GM21515 (cell line): ENCODE measurements around the gene FAM83D.
A peak's percentile ranks its signal among the peaks of the same experiment; 100 is the strongest.
"Not testable (repeated sequence)": the region's sequence is repeated elsewhere in the genome, so short reads cannot be mapped to it uniquely, and the experiment has no call there.

Experiments used
- ATAC-seq: cut with Tn5 transposase; IDR thresholded peaks from one replicate; pipeline ENCODE4 v1.9.1; 2021; ENCODE audit not compliant: unreplicated experiment

FAM83D gene

DNA sequence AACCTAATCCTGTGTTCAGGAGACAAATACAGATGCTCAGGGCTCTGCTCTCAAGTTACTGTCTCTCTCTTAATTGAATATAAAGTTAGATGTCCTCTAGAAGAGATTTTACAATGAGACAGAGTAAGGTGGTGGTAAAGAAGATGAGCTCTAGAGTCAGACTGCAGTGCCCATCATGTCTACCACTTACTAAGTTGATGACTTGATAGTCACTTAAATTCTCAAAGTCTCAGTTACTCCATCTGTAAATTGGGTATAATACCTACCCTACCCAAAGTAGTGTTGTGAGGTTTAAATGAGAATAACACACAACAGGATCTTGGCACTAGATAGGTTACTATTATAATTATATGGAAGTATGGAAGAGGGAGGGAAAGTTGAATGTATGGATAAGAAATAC lies 37.5 kb downstream of the FAM83D start:
- ATAC-seq: no peak

DNA sequence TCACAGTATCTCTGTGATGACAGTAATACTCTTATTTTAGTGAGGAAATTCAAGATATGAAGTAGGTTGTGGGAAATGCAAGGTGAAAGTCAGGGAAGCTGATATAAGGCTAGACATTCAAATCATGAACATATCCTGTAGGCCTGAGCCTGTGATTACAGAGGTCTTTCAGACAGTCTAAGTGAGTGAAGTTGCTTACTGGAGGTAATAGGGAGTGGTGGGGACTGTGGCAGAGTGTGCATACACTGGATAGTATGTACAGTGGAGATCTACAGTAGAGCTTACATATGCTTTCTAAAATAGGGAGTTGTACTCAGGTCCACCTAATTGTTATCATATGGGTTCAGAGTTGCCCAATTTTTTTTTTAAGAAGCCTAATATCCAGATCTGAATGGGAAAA lies 39.0 kb downstream of the FAM83D start:
- no peak for ATAC-seq

DNA sequence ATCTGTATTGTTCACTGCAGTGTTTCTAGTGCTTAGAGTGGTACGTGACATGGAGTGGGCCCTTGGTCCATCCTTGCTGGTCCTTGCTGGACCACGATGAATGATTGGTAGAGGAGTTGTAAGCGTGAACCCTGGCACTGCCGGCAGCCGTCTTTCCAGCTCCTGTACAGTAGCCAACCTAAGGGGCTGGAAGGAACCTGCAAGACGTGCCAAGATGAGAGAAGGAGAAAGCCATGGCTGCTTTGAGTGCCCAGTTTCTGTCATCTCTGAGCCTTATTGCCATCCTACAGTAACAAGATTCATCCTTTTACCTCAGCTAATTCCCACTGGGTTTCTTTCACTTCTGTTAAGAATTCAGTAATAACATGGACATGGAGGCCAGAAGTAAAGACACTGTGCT lies 41.9 kb downstream of the FAM83D start:
- ATAC-seq: no peak

DNA sequence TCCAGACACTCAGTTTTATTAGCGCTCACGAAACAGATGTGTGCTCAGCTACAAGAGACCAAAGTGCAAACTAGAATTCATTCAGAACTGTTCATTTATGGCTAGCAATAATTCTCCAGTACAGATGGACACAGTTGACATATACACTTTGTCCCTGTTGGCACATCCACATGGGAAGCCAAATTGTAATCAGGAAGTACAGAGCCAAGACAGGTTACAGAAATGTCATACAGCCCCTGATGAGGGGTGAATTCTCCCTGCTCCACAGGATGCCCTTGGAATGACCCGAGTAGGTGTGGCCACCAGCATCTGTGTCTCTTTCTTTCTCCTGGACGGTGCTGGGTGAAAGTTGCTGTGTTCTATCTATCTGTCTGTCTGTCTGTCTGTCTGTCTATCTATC lies 43.5 kb downstream of the FAM83D start:
- ATAC-seq: no peak

DNA sequence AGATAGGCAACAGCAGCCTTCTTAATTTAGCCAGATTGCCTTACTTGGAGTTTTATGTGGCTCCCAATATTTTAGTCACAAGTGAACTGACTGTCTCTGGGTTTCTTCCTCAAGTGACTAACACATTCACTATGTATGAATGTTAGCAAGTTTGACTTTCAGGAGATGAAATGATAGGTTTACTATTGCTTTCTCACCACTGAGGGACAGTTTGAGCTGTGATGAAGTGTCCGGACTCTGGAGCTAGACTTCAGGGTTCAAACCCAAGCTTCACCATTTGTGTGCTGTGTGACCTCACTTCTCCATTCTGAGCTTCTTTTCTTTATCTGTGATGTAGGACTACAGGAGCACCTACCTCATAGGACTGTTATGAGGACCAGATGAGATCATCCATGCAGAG lies 44.1 kb downstream of the FAM83D start:
- no peak for ATAC-seq

DNA sequence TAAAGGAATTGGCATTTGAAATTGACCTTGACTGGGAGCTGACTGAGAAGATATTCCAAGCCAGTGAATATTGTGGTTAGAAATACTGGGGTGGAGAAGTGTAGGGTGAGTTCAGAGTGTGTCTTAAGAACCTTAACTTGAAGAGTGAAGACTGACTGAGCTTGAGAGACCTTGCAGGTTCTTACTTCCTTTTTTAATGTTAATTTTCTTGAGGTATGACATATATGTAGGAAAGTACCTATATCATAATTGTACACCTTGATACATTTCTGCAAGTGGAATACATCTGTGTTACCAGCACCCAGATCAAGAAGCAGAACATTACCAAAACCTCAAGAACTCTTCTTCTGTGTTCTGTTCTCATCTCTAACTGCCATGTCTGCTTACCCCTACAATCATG lies 46.9 kb downstream of the FAM83D start:
- ATAC-seq: no peak

DNA sequence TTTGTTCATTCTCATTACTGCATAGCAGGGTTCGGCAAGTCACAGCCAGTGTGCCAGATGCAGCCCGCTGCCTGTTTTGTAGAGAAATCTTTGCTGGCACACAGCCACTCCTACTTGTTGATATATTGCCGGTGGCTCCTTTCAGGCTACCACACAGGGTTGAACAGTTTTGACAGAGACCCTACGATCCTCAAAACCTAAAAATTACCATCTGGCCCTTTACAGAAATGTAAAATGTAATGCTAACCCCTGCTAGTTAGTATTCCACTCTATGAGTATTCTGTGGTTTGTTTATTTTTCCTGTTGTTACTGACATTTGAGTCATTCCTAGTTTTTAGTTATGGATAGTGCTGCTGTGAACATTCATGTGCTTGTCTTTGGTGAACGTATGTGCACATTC lies 47.4 kb downstream of the FAM83D start:
- ATAC-seq: no peak

DNA sequence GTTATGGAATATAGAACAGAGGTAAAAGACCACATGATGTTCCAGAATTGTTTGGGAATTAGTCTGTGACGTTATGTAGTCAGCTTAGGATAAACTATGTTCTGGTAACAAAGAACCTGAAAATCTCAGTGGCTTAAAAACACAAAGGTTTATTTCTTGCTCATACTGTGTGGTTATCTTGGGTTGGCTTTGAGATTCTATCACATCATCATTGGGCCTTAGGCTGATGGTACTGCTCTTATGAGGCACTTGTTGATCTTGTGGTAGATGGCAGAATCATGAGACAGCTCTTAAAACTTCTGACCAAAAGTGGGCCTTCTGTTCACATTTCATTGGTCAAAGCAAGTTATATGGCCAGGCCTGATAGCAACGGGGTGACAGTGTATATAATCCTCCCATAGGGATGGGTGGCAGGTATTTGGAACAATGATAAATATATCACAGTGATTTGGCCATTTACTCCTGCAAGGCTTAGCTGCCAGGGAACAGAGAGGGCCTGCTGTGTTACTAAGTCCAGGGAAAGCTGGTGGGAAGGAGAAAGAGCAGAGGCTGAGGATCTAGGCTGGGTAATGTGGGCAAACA lies 49.4 kb downstream of the FAM83D start:
- ATAC-seq: no peak

DNA sequence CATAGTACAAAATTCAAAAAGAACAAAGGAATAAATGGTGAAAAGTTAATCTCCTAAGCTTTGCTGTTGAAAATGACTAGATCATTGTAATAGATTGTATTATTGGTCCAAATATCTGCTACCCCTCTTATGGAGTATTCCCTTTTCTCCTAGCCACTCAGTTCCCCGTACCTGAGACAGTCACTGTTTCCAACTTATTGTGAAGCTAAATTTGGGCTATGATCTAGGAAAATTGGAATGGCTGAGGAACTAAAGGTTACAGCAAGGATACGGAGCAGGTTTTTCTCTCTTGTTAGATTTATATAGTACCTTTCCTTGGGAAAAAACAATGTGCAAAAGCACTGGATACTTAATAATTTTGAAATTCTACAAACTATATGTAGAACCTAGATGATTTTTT lies 53.2 kb downstream of the FAM83D start:
- no peak for ATAC-seq

DNA sequence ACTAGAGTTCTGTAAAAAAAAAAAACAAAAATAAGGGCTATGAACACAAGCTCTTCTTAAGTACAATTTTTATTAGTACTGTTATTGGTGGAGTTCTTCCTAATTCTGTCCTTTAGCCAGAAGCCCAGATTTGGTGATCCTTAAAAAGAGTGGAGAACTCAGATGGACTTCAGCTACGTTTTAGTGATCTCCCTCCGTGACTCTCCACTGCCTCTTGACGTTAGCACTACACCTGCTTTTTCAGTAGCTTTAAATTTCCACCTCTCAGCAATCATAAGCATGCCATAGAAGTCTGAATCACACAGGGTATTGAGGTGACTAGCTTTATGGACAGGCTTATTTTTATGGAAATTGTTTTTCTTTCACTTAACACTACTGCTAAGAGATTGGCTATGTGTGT lies 53.6 kb downstream of the FAM83D start:
- no peak for ATAC-seq

DNA sequence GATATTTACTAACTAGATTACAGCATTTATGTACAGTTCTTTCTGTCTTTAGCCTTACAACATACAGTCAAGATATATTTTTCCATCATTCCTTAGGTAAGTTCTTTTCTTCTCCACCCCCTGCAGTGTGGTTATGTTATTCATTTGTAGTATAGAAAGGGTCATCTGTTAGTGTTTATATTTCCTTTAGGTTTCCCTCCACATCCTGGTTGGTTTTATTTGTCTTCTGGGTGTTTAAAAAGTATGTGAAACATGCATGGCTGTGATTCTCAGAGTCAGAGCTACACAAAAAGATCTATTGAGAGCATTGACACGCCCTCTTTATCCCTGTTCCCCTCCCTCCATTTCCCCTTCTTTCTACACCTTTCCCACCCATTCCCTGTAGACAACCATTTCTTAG lies 56.1 kb downstream of the FAM83D start:
- no peak for ATAC-seq

DNA sequence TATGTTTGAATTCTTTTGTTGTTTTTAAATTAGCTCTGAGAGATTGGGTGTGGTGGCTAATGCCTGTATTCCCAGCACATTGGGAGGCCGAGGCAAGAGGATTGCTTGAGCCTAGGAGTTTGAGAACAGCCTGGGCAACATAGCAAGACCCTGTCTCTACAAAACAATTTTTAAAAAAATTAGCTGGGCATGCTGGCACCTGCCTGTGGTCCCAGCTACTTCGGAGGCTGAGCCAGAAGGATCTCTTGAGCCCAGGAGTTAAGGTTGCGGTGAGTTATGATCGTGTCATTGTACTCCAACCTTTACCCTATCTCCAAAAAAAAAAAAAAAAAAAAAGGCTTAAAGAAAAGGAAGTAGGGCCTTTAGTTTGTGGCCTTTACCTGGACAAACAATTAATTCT lies 58.8 kb downstream of the FAM83D start:
- ATAC-seq: no peak

DNA sequence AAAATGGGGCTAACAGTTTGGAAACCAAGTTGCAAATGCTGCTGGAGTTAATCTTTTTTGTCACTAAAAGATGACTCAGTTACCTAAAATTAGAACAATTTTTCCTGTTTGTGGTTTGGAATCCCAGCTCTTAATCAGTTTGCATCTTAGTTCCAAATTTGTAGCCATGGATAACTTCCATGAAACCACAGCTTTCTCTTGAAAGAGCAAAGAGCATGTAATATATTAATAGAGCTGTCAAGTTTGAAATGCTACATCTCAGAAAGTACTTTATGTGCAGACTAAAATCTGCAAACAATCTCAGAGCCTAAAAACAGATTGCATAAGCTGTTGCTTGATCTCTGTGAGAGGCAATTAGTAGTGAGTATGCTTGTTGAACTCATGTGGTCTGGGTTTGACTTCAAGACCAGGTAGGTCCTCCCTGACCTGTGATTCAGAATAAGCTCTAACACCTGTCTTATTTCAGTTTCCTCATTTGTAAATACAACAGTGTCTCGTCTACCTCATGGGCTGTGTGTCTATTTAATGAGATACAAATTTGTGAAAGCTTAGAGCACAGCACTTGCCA lies 59.5 kb downstream of the FAM83D start:
- no peak for ATAC-seq

DNA sequence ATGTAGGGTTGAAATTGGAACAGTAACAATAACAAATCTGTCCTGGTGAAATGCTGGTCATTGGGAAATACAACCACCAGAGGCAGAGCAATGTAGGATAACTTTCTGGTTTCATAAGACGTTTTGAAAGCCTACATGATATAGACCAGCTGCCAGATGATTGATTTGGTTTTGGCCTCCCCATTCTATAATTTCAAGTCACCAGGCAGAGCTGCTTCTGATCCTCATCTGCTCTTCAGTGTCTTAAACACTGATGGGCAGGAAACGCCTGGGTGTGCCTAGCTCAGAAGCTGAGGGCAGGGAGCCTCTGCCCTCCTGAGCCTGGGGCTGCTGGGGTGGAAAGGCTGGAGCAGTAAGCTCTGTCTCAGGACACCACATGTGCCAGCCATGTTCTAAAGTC lies 60.4 kb downstream of the FAM83D start:
- ATAC-seq: no peak

DNA sequence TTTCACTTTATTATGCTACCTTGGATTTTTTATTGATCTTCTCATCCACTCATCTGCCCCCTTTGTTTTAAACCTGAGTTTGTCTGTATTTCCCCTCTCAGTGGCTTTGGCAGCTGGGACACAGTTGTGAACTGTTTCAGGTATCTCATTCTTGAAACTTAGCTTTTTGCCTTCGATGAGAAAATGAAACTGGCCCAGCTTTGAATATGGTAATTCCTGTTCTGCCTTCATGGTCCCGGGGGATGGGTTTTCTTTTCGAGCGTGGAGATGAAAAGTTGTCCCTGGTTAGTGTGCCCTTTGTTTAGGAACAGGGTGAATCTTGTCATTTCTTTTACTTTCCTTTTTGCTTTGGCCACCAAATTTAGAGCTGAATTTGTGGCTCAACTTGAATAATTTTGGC lies 61.6 kb downstream of the FAM83D start:
- no peak for ATAC-seq

DNA sequence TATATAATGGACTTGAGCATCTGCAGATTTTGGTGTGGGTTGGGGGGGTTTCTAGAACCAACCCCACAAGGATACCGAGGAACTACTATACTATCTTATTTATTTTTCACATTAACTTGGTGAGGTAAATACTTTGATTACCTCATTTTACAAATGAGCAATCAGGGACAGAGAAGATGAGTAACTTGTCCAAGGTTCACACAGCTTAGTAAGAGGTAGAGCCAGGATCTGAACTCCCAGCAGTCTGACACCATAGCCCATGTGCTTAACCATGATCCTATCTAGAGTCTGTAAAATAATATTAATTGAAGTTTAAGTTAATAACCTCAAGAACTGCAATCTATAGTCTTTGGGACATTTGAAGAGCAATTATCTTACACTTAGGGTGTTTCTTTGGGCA lies 64.5 kb downstream of the FAM83D start:
- no peak for ATAC-seq

DNA sequence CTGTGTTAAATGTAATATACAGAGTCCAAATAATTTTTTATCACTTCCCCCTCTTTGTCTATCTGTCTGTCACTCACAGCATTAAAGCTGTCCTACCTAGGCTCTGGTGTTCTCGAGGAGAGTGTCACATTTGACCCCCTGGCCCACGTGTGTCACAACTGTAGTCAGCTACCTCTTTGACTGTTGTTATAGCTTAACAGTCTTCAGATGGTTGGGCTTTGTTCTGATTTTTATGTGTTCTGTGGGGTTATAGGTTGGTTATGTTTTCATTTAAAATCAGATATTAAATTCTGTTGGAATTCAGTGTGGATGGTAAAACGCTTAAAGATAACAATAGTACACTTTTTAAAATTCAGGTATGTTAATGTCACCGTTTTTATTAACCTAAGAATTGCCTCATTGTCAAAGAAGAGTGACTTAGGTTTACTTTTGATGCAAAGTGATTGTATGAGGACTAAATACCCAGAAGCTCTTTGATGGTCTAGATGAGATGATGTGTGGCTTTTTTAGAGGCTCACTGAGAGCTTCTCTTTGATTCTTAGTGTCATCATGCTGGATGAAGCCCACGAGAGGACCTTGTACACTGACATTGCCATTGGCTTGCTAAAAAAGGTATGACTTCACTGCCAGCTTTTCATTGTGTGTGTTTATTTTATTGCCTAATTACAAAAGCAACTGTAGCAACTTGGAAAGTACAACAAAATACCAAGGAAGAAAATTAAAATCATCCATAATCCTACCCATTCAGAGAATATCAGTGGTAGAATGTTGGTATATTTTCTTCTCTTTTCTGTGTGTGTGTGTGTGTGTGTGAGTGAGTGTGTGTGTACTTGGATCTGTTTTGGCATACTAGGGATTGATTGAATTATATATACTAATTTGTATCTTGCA lies 65.8 kb downstream of the FAM83D start:
- ATAC-seq: no peak

DNA sequence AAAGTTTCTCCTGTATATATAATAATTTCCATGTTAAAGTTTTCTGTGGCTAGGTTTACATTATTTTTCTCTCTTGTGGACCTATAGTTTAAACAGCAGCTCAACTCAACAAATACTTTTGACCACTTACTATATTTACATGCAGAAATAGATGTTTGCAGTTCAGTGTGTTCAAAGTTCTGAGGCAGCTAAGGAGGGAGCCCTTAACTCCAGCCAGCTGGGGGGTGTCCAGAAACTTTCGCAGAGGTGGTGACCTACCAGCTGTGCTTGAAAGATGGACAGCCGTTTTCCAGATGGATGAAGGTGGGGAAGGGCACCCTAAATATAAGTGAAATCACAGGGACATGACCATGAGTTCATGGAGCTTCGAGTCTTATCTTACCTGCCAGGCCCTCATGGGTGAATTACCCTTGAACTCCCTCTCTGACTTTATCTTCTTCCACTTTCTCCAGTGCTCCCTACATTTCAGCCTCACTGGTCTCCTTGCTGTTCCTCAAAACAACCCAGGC lies 69.4 kb downstream of the FAM83D start:
- no peak for ATAC-seq

DNA sequence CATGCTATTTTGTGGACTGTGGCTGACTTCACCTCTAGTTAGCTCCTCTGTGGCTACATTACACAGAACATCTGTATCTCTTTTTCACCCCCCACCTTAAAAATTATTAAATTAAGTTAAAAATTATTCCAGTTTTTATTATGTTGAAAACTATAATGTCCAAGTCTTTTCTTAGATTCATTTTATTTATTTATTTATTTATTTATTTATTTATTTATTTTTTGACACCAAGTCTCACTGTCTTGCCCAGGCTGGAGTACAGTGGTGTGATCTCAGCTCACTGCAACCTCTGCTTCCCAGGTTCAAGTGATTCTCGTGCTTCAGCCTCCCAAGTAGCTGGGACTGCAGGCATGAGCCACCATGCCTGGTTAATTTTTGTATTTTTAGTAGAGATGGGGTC lies 70.6 kb downstream of the FAM83D start:
- ATAC-seq: not testable (repeated sequence)

DNA sequence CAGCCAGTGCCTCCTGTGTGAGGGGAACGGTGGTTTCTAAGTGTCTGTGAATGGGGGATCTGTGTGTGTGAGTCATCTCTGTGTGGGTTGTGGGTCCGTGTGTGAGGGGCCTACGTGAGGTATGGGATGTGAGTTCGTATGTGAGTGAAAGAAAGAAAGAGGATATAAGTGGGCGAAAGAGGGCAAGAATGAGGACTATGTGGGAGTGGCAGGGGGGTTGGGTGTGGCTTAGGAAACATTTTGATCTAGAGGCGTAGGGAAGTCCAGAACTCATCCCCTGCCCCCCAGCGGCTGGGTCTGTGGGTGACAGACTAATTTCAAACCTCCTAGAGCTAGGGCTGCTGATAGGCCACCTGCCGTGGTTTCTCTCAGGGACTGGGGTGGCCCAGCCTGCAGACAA lies 71.4 kb downstream of the FAM83D start:
- ATAC-seq: peak; percentile 87

DNA sequence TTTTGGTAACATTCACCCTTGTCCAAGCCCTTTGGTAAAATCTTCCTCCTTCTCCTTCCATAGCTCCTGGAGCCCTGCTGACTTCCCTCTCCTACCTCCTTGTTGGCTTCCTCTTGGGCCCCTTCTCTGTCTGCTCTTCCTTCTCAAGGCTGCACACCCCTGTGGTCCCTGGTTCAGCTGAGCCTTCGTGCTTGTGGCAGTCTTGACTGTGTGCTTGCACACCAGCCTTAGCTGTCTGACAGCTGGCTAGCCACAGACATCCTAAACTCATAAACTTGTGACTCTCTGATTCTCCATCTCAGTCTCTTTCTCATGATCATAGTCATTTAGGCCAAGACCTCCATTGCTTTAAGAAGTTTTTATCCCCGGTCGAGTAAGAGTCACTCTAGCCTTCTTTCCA lies 73.0 kb downstream of the FAM83D start:
- no peak for ATAC-seq
